GM12865 (cell line): ENCODE results near the gene SLC39A11.
A peak's percentile ranks its signal among the peaks of the same experiment; 100 is the strongest.
"Not testable (repeated sequence)": the region's sequence is repeated elsewhere in the genome, so short reads cannot be mapped to it uniquely, and the experiment has no call there.

ENCODE experiments used
- DNase-seq: peaks from one replicate; pipeline ENCODE4 v3.0.0; 2010; ENCODE audit warnings: low read depth
- H3K4me3 ChIP-seq: 2 replicates; pipeline ENCODE4 v1.5.1; 2011; ENCODE audit warnings: mild to moderate bottlenecking, low read depth, low read length, control low read depth
- TF ChIP-seq, protein P1 (sequence below): IDR thresholded peaks from 2 replicates; pipeline ENCODE4 v1.5.1; 2011; ENCODE audit warnings: low read length, control low read depth, low read depth, inconsistent platforms; ENCODE audit not compliant: insufficient read depth; ENCODE audit errors: missing control alignments

The SLC39A11 gene

GRCh38 chr17:73098919-73099318 lies 6.4 kb upstream of the SLC39A11 start:
- DNase-seq = no peak
- no peak overlapping the region for H3K4me3 ChIP-seq
- TF ChIP-seq, protein P1, sequence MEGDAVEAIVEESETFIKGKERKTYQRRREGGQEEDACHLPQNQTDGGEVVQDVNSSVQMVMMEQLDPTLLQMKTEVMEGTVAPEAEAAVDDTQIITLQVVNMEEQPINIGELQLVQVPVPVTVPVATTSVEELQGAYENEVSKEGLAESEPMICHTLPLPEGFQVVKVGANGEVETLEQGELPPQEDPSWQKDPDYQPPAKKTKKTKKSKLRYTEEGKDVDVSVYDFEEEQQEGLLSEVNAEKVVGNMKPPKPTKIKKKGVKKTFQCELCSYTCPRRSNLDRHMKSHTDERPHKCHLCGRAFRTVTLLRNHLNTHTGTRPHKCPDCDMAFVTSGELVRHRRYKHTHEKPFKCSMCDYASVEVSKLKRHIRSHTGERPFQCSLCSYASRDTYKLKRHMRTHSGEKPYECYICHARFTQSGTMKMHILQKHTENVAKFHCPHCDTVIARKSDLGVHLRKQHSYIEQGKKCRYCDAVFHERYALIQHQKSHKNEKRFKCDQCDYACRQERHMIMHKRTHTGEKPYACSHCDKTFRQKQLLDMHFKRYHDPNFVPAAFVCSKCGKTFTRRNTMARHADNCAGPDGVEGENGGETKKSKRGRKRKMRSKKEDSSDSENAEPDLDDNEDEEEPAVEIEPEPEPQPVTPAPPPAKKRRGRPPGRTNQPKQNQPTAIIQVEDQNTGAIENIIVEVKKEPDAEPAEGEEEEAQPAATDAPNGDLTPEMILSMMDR = no peak

DNA sequence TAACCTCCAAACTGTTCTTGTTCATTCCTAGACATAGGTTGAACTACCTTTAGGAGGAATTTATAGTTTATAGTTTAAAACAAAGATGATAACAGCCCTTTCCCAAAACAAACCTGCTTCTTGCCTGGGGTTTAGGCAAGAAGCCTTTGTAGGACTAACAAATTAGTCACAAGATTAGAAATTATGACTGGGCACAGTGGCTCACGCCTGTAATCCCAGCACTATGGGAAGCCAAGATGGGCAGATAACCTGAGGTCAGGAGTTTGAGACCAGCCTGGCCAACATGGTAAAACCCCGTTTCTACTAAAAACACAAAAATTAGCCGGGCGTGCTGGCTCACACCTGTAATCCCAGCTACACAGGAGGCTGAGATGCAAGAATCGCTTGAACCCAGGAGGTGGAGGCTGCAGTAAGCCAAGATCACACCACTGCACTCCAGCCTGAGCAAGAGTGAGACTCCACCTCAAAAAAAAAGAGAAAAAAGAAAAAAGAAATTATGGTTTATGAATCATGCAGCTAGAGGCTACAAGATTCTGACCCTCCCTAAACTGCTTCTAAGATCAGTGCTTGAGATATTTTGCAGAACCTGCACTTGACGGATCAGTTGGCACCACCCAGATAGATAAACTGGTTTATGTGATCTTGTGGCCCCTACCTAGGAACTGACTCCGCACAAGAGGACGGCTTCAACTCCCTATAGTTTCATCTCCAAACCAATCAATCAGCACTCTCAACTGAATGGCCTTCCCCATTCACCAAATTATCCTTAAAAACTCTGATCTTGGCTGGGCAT lies 5.7 kb upstream of the SLC39A11 start:
- not testable (repeated sequence) for DNase-seq

GRCh38 chr17:73096866-73097265 lies 4.4 kb upstream of the SLC39A11 start:
- no peak overlapping the region for H3K4me3 ChIP-seq
- DNase-seq = no peak

More for the DNA sequence above, 5.7 kb upstream of the SLC39A11 start:
- not testable (repeated sequence) for H3K4me3 ChIP-seq

GRCh38 chr17:73096211-73096610 lies 3.7 kb upstream of the SLC39A11 start:
- TF ChIP-seq, protein P1 = no peak
- H3K4me3 ChIP-seq = no peak overlapping the region
- no peak for DNase-seq

More at GRCh38 chr17:73096866-73097265, 4.4 kb upstream of the SLC39A11 start:
- TF ChIP-seq, protein P1 = no peak

GRCh38 chr17:73093286-73093685 lies 798 bp upstream of the SLC39A11 start:
- H3K4me3 ChIP-seq = peak overlapping the region; percentile 89
- TF ChIP-seq, protein P1 = no peak
- no peak for DNase-seq

DNA sequence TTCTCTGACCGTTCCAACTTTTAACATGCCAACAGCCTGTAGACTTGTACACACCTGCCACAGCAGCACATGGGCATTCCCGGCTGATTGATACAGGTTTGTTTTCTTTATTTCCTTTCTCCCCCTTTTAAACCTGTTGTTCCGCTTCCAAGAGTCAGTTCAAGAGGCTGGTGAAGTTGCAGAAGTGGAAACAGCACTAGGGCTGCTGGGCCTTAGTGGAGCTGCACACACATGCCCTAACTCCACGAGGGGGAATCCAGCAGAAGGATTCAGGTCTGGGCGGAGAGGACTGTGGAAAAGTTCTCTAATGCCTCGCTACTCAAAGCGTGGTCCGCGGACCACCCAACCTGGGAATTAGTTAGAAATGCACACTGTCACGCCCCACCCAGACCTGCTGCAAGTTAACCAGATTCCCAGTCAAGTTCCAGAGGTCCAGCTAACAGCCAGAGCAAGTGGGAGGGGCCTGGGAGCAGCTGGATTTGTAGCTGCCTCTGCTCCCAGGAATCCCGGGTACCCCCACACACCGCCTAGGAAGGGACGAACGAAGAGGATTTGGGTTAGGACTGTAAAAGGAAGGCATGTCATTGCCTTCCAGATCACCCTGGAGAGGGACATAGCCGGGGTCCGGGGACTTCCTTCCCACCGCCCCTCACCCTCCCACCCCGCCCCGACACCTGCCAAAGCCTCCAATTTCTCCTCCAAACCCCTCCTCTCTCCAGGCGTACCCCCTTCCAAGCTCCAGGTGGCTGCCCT lies 542 bp downstream of the SLC39A11 start:
- peak; percentile 33 for DNase-seq
- TF ChIP-seq, protein P1 = no peak
- peak overlapping the region; percentile 89 for H3K4me3 ChIP-seq

DNA sequence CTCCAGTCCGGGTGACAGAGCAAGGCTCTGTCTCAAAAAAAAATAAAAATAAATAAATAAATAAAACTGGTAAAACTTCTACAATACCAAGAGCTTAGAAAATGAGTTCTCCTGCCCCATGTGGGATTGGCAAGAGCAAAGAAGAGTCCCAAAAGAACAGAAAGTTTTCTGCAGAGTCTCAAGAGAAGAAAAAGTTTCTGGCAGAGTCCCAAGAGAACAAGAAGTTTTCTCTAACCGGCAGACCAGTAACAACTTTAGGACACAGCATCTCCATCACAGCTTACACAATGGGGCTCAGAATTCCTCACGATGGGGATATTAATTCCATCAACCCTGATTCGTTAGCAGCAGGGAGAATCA lies 1.1 kb downstream of the SLC39A11 start:
- H3K4me3 ChIP-seq = peak overlapping the region; percentile 89
- no peak for DNase-seq
- TF ChIP-seq, protein P1 = no peak
